H1 (cell line): ENCODE data around the gene SLCO4A1. TPM values are rescaled to one million over a fixed set of nuclear protein-coding genes. Genes with fewer than 3 reads are reported as not detected.

Experiments
- BACH1 ChIP-seq: IDR thresholded peaks from 2 replicates; pipeline ENCODE4 v1.6.1; 2012; ENCODE audit warnings: low read length, improper control_type of control experiment
- CEBPB ChIP-seq: IDR thresholded peaks from 2 replicates; pipeline ENCODE4 v1.6.1; 2012; ENCODE audit warnings: low read depth, low read length
- EZH2 ChIP-seq: fragments of 200-600 bp; sonication (generic); IDR thresholded peaks from 2 replicates; pipeline ENCODE4 v1.7.1; 2012; ENCODE audit warnings: low read depth, mild to moderate bottlenecking, moderate library complexity, low read length, inconsistent platforms; ENCODE audit not compliant: severe bottlenecking
- JUND ChIP-seq: IDR thresholded peaks from 2 replicates; pipeline ENCODE4 v1.6.1; 2011; ENCODE audit warnings: mild to moderate bottlenecking, improper control_type of control experiment, low read length
- NANOG ChIP-seq: IDR thresholded peaks from 2 replicates; pipeline ENCODE4 v1.6.1; 2011; ENCODE audit warnings: low read length, low read depth, mild to moderate bottlenecking, inconsistent platforms; ENCODE audit not compliant: insufficient read depth, poor library complexity, severe bottlenecking
- POLR2AphosphoS5 ChIP-seq: IDR thresholded peaks from 2 replicates; pipeline ENCODE4 v1.6.1; 2011; ENCODE audit warnings: low read depth, low read length
- SP1 ChIP-seq: IDR thresholded peaks from 2 replicates; pipeline ENCODE4 v1.6.1; 2011; ENCODE audit warnings: low read depth, low read length
- TBP ChIP-seq: IDR thresholded peaks from 2 replicates; pipeline ENCODE4 v1.6.1; 2011; ENCODE audit warnings: low read depth, low read length, improper control_type of control experiment
- USF2 ChIP-seq: IDR thresholded peaks from 2 replicates; pipeline ENCODE4 v1.6.1; 2011; ENCODE audit warnings: low read length, improper control_type of control experiment
- polyA plus RNA-seq, 7 experiments: library from polyadenylated mRNA; depleted of rRNA in 3 of 7; stranded (reverse) in 5 of 7; unstranded in 2 of 7; fragments of >200 nt in 5 of 7; fragments of 200-250 nt in 2 of 7; gene quantifications; 1 replicate in 5 of 7; 2 replicates in 1 of 7; 4 replicates in 1 of 7; pipeline versions ENCODE4 v1.2.1 to v1.2.3, GENCODE V29; 2011 to 2013; ENCODE audit warnings: missing spikeins in 2 of 7, mixed read lengths in 2 of 7
- total RNA-seq: library from RNA; stranded (reverse); fragmentation: NEBNext Ultra II Directional; extraction: Animal tissue kit (Norgen Biotek cat#: 25700); gene quantifications from 2 replicates; pipeline ENCODE4 v1.2.1, GENCODE V29; 2021

Gene SLCO4A1
- total and polyA plus RNA-seq, 2 of the 8 experiments (the other 6 are each of a cell fraction or from before 2014, with no cell fraction given) = 10.5 to 18.5 TPM

- TF ChIP-seq USF2 = no peak
- no peak for TF ChIP-seq POLR2AphosphoS5
- no peak for TF ChIP-seq BACH1
- no peak for TF ChIP-seq SP1
- TF ChIP-seq JUND = no peak
- TF ChIP-seq CEBPB = no peak
- no peak for TF ChIP-seq EZH2
- TF ChIP-seq TBP = no peak
- TF ChIP-seq NANOG = no peak
These were observed 42.7 kb downstream of the SLCO4A1 start (continued) for GRCh38 chr20:62684981-62685380.
